ENCODE measurements around the gene CDC37L1.

CDC37L1 gene

GRCh38 chr9:4709380-4709779 lies 30.0 kb downstream of the CDC37L1 start:
- in situ Hi-C loops (cut with HindIII; ENCODE audit: low sequenced_read_pairs), result loop anchor here (5.0 kb wide), 1 partner anchor 92 kb away; no protein-coding TSS in a partner anchor

GRCh38 chr9:4713849-4714248 lies 34.5 kb downstream of the CDC37L1 start:
- in situ Hi-C loops (cut with HindIII; ENCODE audit: low sequenced_read_pairs), result no loop called here

- in situ Hi-C loops (cut with HindIII; ENCODE audit: low sequenced_read_pairs), result no loop called here
Observed at GRCh38 chr9:4714266-4715016, 35.1 kb downstream of the CDC37L1 start.

- in situ Hi-C loops (cut with HindIII; ENCODE audit: low sequenced_read_pairs), result no loop called here
Observed at GRCh38 chr9:4716163-4716562, 36.8 kb downstream of the CDC37L1 start.

GRCh38 chr9:4717815-4718214 lies 38.4 kb downstream of the CDC37L1 start:
- in situ Hi-C loops (cut with HindIII; ENCODE audit: low sequenced_read_pairs), result no loop called here

GRCh38 chr9:4718911-4719310 lies 39.5 kb downstream of the CDC37L1 start:
- in situ Hi-C loops (cut with HindIII; ENCODE audit: low sequenced_read_pairs), result no loop called here

- in situ Hi-C loops (cut with HindIII; ENCODE audit: low sequenced_read_pairs), result no loop called here
Observed at GRCh38 chr9:4721736-4722135, 42.4 kb downstream of the CDC37L1 start.

- in situ Hi-C loops (cut with HindIII; ENCODE audit: low sequenced_read_pairs), result no loop called here
Observed at GRCh38 chr9:4725706-4726442, 46.5 kb downstream of the CDC37L1 start.

- in situ Hi-C loops (cut with HindIII; ENCODE audit: low sequenced_read_pairs), result no loop called here
Observed at GRCh38 chr9:4727593-4727992, 48.2 kb downstream of the CDC37L1 start.

GRCh38 chr9:4732890-4733289 lies 53.5 kb downstream of the CDC37L1 start:
- in situ Hi-C loops (cut with HindIII; ENCODE audit: low sequenced_read_pairs), result no loop called here

- in situ Hi-C loops (cut with HindIII; ENCODE audit: low sequenced_read_pairs), result no loop called here
Observed at GRCh38 chr9:4734150-4734549, 54.8 kb downstream of the CDC37L1 start.

GRCh38 chr9:4738866-4739586 lies 59.7 kb downstream of the CDC37L1 start:
- in situ Hi-C loops (cut with HindIII; ENCODE audit: low sequenced_read_pairs), result no loop called here

GRCh38 chr9:4739587-4740387 lies 60.4 kb downstream of the CDC37L1 start:
- in situ Hi-C loops (cut with HindIII; ENCODE audit: low sequenced_read_pairs), result no loop called here

GRCh38 chr9:4740388-4740637 lies 60.9 kb downstream of the CDC37L1 start:
- in situ Hi-C loops (cut with HindIII; ENCODE audit: low sequenced_read_pairs), result no loop called here

GRCh38 chr9:4740638-4741364 lies 61.4 kb downstream of the CDC37L1 start, which contains the start of gene AK3:
AK3 (minus strand) TSS chr9:4741202; CDS start chr9:4741087, 115 bp downstream.
- in situ Hi-C loops (cut with HindIII; ENCODE audit: low sequenced_read_pairs), result no loop called here

- in situ Hi-C loops (cut with HindIII; ENCODE audit: low sequenced_read_pairs), result no loop called here
Observed at GRCh38 chr9:4741365-4742089, 62.2 kb downstream of the CDC37L1 start.

- in situ Hi-C loops (cut with HindIII; ENCODE audit: low sequenced_read_pairs), result no loop called here
Observed at GRCh38 chr9:4742246-4742645, 62.9 kb downstream of the CDC37L1 start.

- in situ Hi-C loops (cut with HindIII; ENCODE audit: low sequenced_read_pairs), result no loop called here
Observed at GRCh38 chr9:4743131-4743875, 63.9 kb downstream of the CDC37L1 start.
